ENCODE results near the gene ZBTB16. TPM values are rescaled to one million over a fixed set of nuclear protein-coding genes. Genes with fewer than 3 reads are reported as not detected.

The ZBTB16 gene
- total RNA-seq, 1 experiment from 2014 or later, result 0.44 TPM

GRCh38 chr11:114219559-114220349, 160.2 kb downstream of the ZBTB16 start:
- ChIA-PET POLR2A (ENCODE audit: unreplicated experiment) (no interaction called here), CTCF (no interaction called here)
- Histone ChIP-seq H3K27ac (no peak overlapping the region), H2AFZ (no peak overlapping the region), H3K4me1 (replicated peaks; ENCODE audit: insufficient read depth) (no peaks in the 10 kb centered on the region), H3K79me2 (ENCODE audit: low read depth) (no peaks in the 10 kb centered on the region), H3K9me2 (ENCODE audit: insufficient read depth) (no peaks in the 10 kb centered on the region), H3K36me3 (ENCODE audit: low read depth) (no peaks in the 10 kb centered on the region), H4K20me1 (ENCODE audit: insufficient read depth) (no peaks in the 10 kb centered on the region), H3F3A (ENCODE audit: insufficient read depth, low read depth) (no peaks in the 10 kb centered on the region), H3K4me3 (no peak overlapping the region), H3K4me2 (no peak overlapping the region), H3K27me3 (ENCODE audit: insufficient read depth, low read depth) (peaks cover 90% of the 10 kb centered on the region), H3K9me3 (ENCODE audit: insufficient read depth, low read depth) (no peaks in the 10 kb centered on the region)
- BruUV-seq (replicated peaks), result no TSS peak
- intact Hi-C loops (cut with micrococcal nuclease; ENCODE audit: unreplicated experiment), result no loop called here
- TF ChIP-seq EZH2 (IDR thresholded peaks at IDR 0.05; ENCODE audit: low read depth), result no peak
- TF ChIP-seq CTCF (conservative IDR thresholded peaks at IDR 0.05), result no peak
- no peak for DNase-seq

DNA sequence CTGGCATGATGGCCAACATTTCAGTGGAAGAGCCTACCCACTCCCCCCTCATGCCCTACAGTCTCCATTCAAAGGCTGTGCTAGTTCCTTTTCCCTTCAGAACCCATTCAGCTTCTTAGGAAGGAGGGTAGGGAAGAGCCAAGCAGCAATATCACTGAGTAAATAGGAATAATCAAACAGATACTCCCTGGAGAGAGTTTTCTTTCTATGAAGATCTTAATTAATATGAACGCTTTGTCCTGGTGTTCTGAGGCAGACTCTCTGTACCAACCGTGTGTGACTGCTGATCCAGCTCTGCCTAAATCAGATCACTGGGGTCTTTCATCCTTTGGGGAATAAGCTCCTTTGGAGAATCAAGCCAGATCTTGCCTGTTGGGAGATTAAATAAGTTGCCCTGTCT, 161.5 kb downstream of the ZBTB16 start:
- no peak overlapping the region for H3K27ac ChIP-seq
- TF ChIP-seq EZH2 (IDR thresholded peaks at IDR 0.05; ENCODE audit: low read depth) (no peak), CTCF (conservative IDR thresholded peaks at IDR 0.05) (no peak)
- no peaks in the 10 kb centered on the region for H3K4me1 ChIP-seq (replicated peaks; ENCODE audit: insufficient read depth)
- no peaks in the 10 kb centered on the region for H3K36me3 ChIP-seq (ENCODE audit: low read depth)
- intact Hi-C loops (cut with micrococcal nuclease; ENCODE audit: unreplicated experiment), result no loop called here
- H4K20me1 ChIP-seq (ENCODE audit: insufficient read depth), result no peaks in the 10 kb centered on the region
- no peaks in the 10 kb centered on the region for H3K9me3 ChIP-seq (ENCODE audit: insufficient read depth, low read depth)
- ChIA-PET POLR2A (ENCODE audit: unreplicated experiment) (no interaction called here), CTCF (no interaction called here)
- no peak overlapping the region for H2AFZ ChIP-seq
- no peak overlapping the region for H3K4me3 ChIP-seq
- H3K79me2 ChIP-seq (ENCODE audit: low read depth), result no peaks in the 10 kb centered on the region
- H3K4me2 ChIP-seq, result no peak overlapping the region
- no peaks in the 10 kb centered on the region for H3K9me2 ChIP-seq (ENCODE audit: insufficient read depth)
- no peak for DNase-seq
- peaks cover 91% of the 10 kb centered on the region for H3K27me3 ChIP-seq (ENCODE audit: insufficient read depth, low read depth)
- no peaks in the 10 kb centered on the region for H3F3A ChIP-seq (ENCODE audit: insufficient read depth, low read depth)
- no TSS peak for BruUV-seq (replicated peaks)

DNA sequence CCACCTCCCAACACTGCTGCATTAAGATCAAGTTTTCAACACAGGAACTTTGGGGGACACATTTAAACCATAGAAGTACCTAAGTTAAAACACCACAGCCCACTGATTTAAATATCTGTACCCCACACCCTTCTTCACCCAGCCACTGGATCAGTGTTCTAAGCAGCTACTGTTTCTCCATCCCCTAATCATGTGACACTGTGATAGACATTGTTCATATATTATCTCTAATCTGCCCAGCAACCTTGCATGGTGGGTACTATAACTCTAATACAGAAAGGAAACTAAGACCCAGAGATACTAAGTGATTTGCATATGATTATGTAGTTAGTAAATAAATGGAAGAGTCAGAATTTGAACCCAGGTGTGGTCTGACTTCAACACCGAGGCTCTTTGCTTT, 166.2 kb downstream of the ZBTB16 start:
- H4K20me1 ChIP-seq (ENCODE audit: insufficient read depth), result no peaks in the 10 kb centered on the region
- no peaks in the 10 kb centered on the region for H3K36me3 ChIP-seq (ENCODE audit: low read depth)
- DNase-seq, result no peak
- H3K27ac ChIP-seq, result no peak overlapping the region
- H2AFZ ChIP-seq, result no peak overlapping the region
- no peaks in the 10 kb centered on the region for H3K4me1 ChIP-seq (replicated peaks; ENCODE audit: insufficient read depth)
- H3K4me3 ChIP-seq, result no peak overlapping the region
- H3K4me2 ChIP-seq, result no peak overlapping the region
- intact Hi-C loops (cut with micrococcal nuclease; ENCODE audit: unreplicated experiment), result no loop called here
- peaks cover 91% of the 10 kb centered on the region for H3K27me3 ChIP-seq (ENCODE audit: insufficient read depth, low read depth)
- no peaks in the 10 kb centered on the region for H3K9me3 ChIP-seq (ENCODE audit: insufficient read depth, low read depth)
- H3K79me2 ChIP-seq (ENCODE audit: low read depth), result no peaks in the 10 kb centered on the region
- TF ChIP-seq CTCF (conservative IDR thresholded peaks at IDR 0.05) (no peak), EZH2 (IDR thresholded peaks at IDR 0.05; ENCODE audit: low read depth) (no peak)
- POLR2A ChIA-PET (ENCODE audit: unreplicated experiment), result no interaction called here
- no peaks in the 10 kb centered on the region for H3K9me2 ChIP-seq (ENCODE audit: insufficient read depth)
- BruUV-seq (replicated peaks), result no TSS peak
- CTCF ChIA-PET, result no interaction called here
- no peaks in the 10 kb centered on the region for H3F3A ChIP-seq (ENCODE audit: insufficient read depth, low read depth)
